Vagina (tissue), 2 donors: ENCODE results near the gene C5AR2. TPM values are rescaled to one million over a fixed set of nuclear protein-coding genes. Genes with fewer than 3 reads are reported as not detected.
"Not testable (repeated sequence)": the region's sequence is repeated elsewhere in the genome, so short reads cannot be mapped to it uniquely, and the experiment has no call there.

ENCODE experiments used
- DNase-seq, 2 donors: peaks; one replicate each; pipeline ENCODE4 v3.0.0-alpha.2; 2017; ENCODE audit errors: extremely low spot score in 2 of 2
- H3K27ac ChIP-seq: fragments of 200-600 bp; sonication (generic); one replicate; pipeline ENCODE4 v1.5.1; 2019
- H3K27me3 ChIP-seq: fragments of 200-600 bp; sonication (generic); one replicate; pipeline ENCODE4 v1.5.1; 2019
- H3K36me3 ChIP-seq, 2 donors: fragments of 200-600 bp; sonication (generic); one replicate each; pipeline ENCODE4 v1.5.1; 2017 to 2019
- H3K4me1 ChIP-seq: fragments of 200-600 bp; sonication (generic); one replicate; pipeline ENCODE4 v1.5.1; 2019
- H3K4me3 ChIP-seq, 2 donors: fragments of 200-600 bp; sonication (generic); 1 replicate in 1 of 2; 2 replicates in 1 of 2; pipeline ENCODE4 v1.5.1; 2016 to 2019
- H3K9me3 ChIP-seq: fragments of 200-600 bp; sonication (generic); one replicate; pipeline ENCODE4 v1.5.1; 2019
- CTCF ChIP-seq, 3 experiments: fragments of 450-650 bp in 2 of 3; fragments of 200-600 bp in 1 of 3; sonication (generic) in 1 of 3; IDR thresholded peaks; one replicate each; pipeline ENCODE4 v1.5.1; 2017 to 2019; ENCODE audit warnings: antibody characterized with exemption in 3 of 3, mild to moderate bottlenecking in 2 of 3, moderate library complexity in 2 of 3
- POLR2A ChIP-seq, 2 donors: fragments of 450-650 bp; IDR thresholded peaks; one replicate each; pipeline ENCODE4 v1.6.1; 2017; ENCODE audit warnings: antibody characterized with exemption in 2 of 2, mild to moderate bottlenecking in 2 of 2, moderate library complexity in 2 of 2
- POLR2AphosphoS5 ChIP-seq, 2 donors: sonication (generic); formaldehyde crosslinking; IDR thresholded peaks; one replicate each; pipeline ENCODE4 v1.9.0; 2017; ENCODE audit warnings: antibody characterized with exemption in 2 of 2, mild to moderate bottlenecking in 2 of 2, low read depth in 1 of 2; ENCODE audit not compliant: insufficient read depth in 1 of 2
- intact Hi-C: fragments of 100-400 bp; cut with DNase I; formaldehyde crosslinking; loops from one replicate; pipeline ENCODE4 v1.15.1; 2023
- total RNA-seq: library from RNA; depleted of rRNA; stranded (reverse); fragments of >200 nt; gene quantifications from one replicate; pipeline ENCODE4 v1.2.3, GENCODE V29; 2016

The C5AR2 gene
- total RNA-seq, 1 donor from 2014 or later: 15.2 TPM

GRCh38 chr19:47344425-47344824 lies 12.4 kb downstream of the C5AR2 start:
- H3K27ac ChIP-seq: no peak overlapping the region
- no peak overlapping the region for H3K4me3 ChIP-seq
- DNase-seq: no peak
- H3K4me1 ChIP-seq: no peaks in the 10 kb centered on the region
- intact Hi-C loops: no loop called here
- no peaks in the 10 kb centered on the region for H3K27me3 ChIP-seq
- H3K9me3 ChIP-seq: no peaks in the 10 kb centered on the region
- no peaks in the 10 kb centered on the region for H3K36me3 ChIP-seq
- TF ChIP-seq CTCF (IDR thresholded peaks at IDR 0.05): no peak
- TF ChIP-seq POLR2A (IDR thresholded peaks at IDR 0.05): no peak
- no peak for TF ChIP-seq POLR2AphosphoS5 (IDR thresholded peaks at IDR 0.05; ENCODE audit: insufficient read depth in 1 of 2, low read depth in 1 of 2)

GRCh38 chr19:47346024-47346423 lies 14.0 kb downstream of the C5AR2 start:
- H3K27me3 ChIP-seq, H3K36me3 ChIP-seq, H3K4me3 ChIP-seq, H3K27ac ChIP-seq, DNase-seq, H3K9me3 ChIP-seq, intact Hi-C loops: not testable (repeated sequence)
- H3K4me1 ChIP-seq: peaks cover 14% of the 10 kb centered on the region

GRCh38 chr19:47348819-47349795 lies 17.1 kb downstream of the C5AR2 start, which contains the start of gene DHX34:
TSS of gene DHX34 (plus strand) at chr19:47349315. CDS start at chr19:47353031, 3,716 bp downstream.
- Histone ChIP-seq H3K9me3 (no peaks in the 10 kb centered on the region), H3K4me3 (peak within 1 kb of the TSS; percentile 73 to 77), H3K27ac (peak within 1 kb of the TSS; percentile 59), H3K36me3 (peaks cover 0 to 12% of the 10 kb centered on the region in 2 donors), H3K27me3 (no peaks in the 10 kb centered on the region), H3K4me1 (peaks cover 14% of the 10 kb centered on the region)
- DNase-seq: peak; percentile 98 to 99
- TF ChIP-seq CTCF (IDR thresholded peaks at IDR 0.05) (peak; percentile 96 to 100 (median 96)), POLR2AphosphoS5 (IDR thresholded peaks at IDR 0.05; ENCODE audit: insufficient read depth in 1 of 2, low read depth in 1 of 2) (peak; percentile 90 to 95), POLR2A (IDR thresholded peaks at IDR 0.05) (peak in 1 of 2 donors; percentile 54)
- intact Hi-C loops: no loop called here

GRCh38 chr19:47350630-47351029 lies 18.7 kb downstream of the C5AR2 start:
- intact Hi-C loops: no loop called here
- H3K36me3 ChIP-seq: peaks cover 0 to 27% of the 10 kb centered on the region in 2 donors
- no peak overlapping the region for H3K4me3 ChIP-seq
- H3K27ac ChIP-seq: no peak overlapping the region
- TF ChIP-seq POLR2AphosphoS5 (IDR thresholded peaks at IDR 0.05; ENCODE audit: insufficient read depth in 1 of 2, low read depth in 1 of 2) (no peak), CTCF (IDR thresholded peaks at IDR 0.05) (no peak), POLR2A (IDR thresholded peaks at IDR 0.05) (no peak)
- no peaks in the 10 kb centered on the region for H3K27me3 ChIP-seq
- no peaks in the 10 kb centered on the region for H3K9me3 ChIP-seq
- peaks cover 14% of the 10 kb centered on the region for H3K4me1 ChIP-seq
- no peak for DNase-seq

GRCh38 chr19:47351548-47351947 lies 19.6 kb downstream of the C5AR2 start:
- intact Hi-C loops: no loop called here
- no peaks in the 10 kb centered on the region for H3K9me3 ChIP-seq
- no peak overlapping the region for H3K27ac ChIP-seq
- peaks cover 0 to 36% of the 10 kb centered on the region in 2 donors for H3K36me3 ChIP-seq
- peaks cover 14% of the 10 kb centered on the region for H3K4me1 ChIP-seq
- TF ChIP-seq CTCF (IDR thresholded peaks at IDR 0.05): no peak
- no peak for TF ChIP-seq POLR2A (IDR thresholded peaks at IDR 0.05)
- no peak for TF ChIP-seq POLR2AphosphoS5 (IDR thresholded peaks at IDR 0.05; ENCODE audit: insufficient read depth in 1 of 2, low read depth in 1 of 2)
- no peak for DNase-seq
- no peak overlapping the region for H3K4me3 ChIP-seq
- H3K27me3 ChIP-seq: no peaks in the 10 kb centered on the region
